Measurements from ENCODE around the gene CYSTM1. TPM values are rescaled to one million over a fixed set of nuclear protein-coding genes. Genes with fewer than 3 reads are reported as not detected.

CYSTM1 gene
- total RNA-seq, 1 experiment from 2014 or later = 93.5 TPM

GRCh38 chr5:140259500-140259899, 84.5 kb downstream of the CYSTM1 start:
- H3K27me3 ChIP-seq (replicated peaks; ENCODE audit: control insufficient read depth, insufficient read depth, low read length) = no peaks in the 10 kb centered on the region
- peaks cover 24% of the 10 kb centered on the region for H3K36me3 Mint-ChIP-seq (ENCODE audit: insufficient read depth, unreplicated experiment)
- H3K9me3 ChIP-seq = no peaks in the 10 kb centered on the region
- peaks cover 17% of the 10 kb centered on the region for H3K4me1 ChIP-seq
- no peak overlapping the region for H3K4me3 Mint-ChIP-seq (ENCODE audit: unreplicated experiment)
- ChIA-PET CTCF (interaction anchor here (1.2 kb wide), 1 partner anchor 15 kb away, joined by 4 read pairs; no protein-coding TSS in a partner anchor), POLR2A (no interaction called here)
- no peak overlapping the region for H3K27ac Mint-ChIP-seq (ENCODE audit: unreplicated experiment)
- intact Hi-C loops (cut with micrococcal nuclease; ENCODE audit: unreplicated experiment) = no loop called here
- DNase-seq = peak in 1 of 2 experiments; percentile 25
- H3K4me1 Mint-ChIP-seq (ENCODE audit: low read depth, unreplicated experiment) = peaks cover 35% of the 10 kb centered on the region
- no TSS peak for BruUV-seq (replicated peaks)
- no peaks in the 10 kb centered on the region for H3K36me3 ChIP-seq (ENCODE audit: control insufficient read depth, insufficient read depth, low read length)
- TF ChIP-seq, protein P1, sequence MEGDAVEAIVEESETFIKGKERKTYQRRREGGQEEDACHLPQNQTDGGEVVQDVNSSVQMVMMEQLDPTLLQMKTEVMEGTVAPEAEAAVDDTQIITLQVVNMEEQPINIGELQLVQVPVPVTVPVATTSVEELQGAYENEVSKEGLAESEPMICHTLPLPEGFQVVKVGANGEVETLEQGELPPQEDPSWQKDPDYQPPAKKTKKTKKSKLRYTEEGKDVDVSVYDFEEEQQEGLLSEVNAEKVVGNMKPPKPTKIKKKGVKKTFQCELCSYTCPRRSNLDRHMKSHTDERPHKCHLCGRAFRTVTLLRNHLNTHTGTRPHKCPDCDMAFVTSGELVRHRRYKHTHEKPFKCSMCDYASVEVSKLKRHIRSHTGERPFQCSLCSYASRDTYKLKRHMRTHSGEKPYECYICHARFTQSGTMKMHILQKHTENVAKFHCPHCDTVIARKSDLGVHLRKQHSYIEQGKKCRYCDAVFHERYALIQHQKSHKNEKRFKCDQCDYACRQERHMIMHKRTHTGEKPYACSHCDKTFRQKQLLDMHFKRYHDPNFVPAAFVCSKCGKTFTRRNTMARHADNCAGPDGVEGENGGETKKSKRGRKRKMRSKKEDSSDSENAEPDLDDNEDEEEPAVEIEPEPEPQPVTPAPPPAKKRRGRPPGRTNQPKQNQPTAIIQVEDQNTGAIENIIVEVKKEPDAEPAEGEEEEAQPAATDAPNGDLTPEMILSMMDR (IDR thresholded peaks at IDR 0.05; ENCODE audit: insufficient read depth in 1 of 2, low read depth in 1 of 2, low read length in 1 of 2, severe bottlenecking in 1 of 2, unreplicated experiment in 1 of 2) = no peak
- H3K27me3 Mint-ChIP-seq (ENCODE audit: insufficient read depth, unreplicated experiment) = no peaks in the 10 kb centered on the region
- no peak overlapping the region for H3K4me3 ChIP-seq (ENCODE audit: low read depth, low read length)
- H3K9me3 Mint-ChIP-seq (ENCODE audit: unreplicated experiment) = no peaks in the 10 kb centered on the region

DNA sequence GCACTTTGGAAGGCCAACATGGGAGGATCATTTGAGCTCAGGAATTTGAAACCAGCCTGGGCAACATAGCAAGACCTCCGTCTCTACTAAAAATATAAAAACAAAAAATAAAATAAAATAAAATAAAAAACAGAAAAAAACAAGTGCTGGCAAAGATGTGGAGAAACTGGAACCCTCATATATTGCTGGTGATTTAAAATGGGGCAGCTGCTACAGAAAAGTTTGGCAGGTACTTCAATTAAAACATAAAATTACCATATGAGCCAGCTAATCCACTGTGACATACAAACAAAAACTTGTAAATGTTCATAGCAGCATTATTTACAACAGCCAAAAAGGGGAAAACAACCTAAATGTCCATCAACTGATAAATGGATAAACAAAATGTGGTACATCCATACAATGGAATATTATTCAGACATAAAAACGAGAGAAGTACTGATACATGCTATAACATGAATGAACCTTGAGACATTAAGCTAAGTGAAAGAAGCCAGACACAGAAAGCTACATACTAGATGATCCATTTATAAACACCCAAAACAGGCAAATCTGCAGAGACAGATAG, 85.2 kb downstream of the CYSTM1 start:
- H3K36me3 ChIP-seq (ENCODE audit: control insufficient read depth, insufficient read depth, low read length) = no peaks in the 10 kb centered on the region
- DNase-seq = no peak
- H3K4me1 Mint-ChIP-seq (ENCODE audit: low read depth, unreplicated experiment) = peaks cover 35% of the 10 kb centered on the region
- H3K27me3 Mint-ChIP-seq (ENCODE audit: insufficient read depth, unreplicated experiment) = no peaks in the 10 kb centered on the region
- H3K4me3 Mint-ChIP-seq (ENCODE audit: unreplicated experiment) = no peak overlapping the region
- ChIA-PET CTCF (interaction anchor here (1.1 to 2.0 kb wide), 3 partner anchors 16 to 86 kb away, joined by 3 to 39 read pairs (median 4); partner anchors contain the start of gene HBEGF), POLR2A (interaction anchor here (1.5 kb wide), 1 partner anchor 86 kb away, joined by 15 read pairs; the partner anchor contains the start of gene HBEGF)
- intact Hi-C loops (cut with micrococcal nuclease; ENCODE audit: unreplicated experiment) = loop anchor here (5.0 kb wide), 1 partner anchor 87 kb away; the partner anchor contains the start of gene HBEGF
- TF ChIP-seq, protein P1 (IDR thresholded peaks at IDR 0.05; ENCODE audit: insufficient read depth in 1 of 2, low read depth in 1 of 2, low read length in 1 of 2, severe bottlenecking in 1 of 2, unreplicated experiment in 1 of 2) = no peak
- no peaks in the 10 kb centered on the region for H3K27me3 ChIP-seq (replicated peaks; ENCODE audit: control insufficient read depth, insufficient read depth, low read length)
- no peak overlapping the region for H3K27ac Mint-ChIP-seq (ENCODE audit: unreplicated experiment)
- no peak overlapping the region for H3K4me3 ChIP-seq (ENCODE audit: low read depth, low read length)
- H3K36me3 Mint-ChIP-seq (ENCODE audit: insufficient read depth, unreplicated experiment) = peaks cover 24% of the 10 kb centered on the region
- peaks cover 11% of the 10 kb centered on the region for H3K4me1 ChIP-seq
- H3K9me3 Mint-ChIP-seq (ENCODE audit: unreplicated experiment) = no peaks in the 10 kb centered on the region
- no peaks in the 10 kb centered on the region for H3K9me3 ChIP-seq
- BruUV-seq (replicated peaks) = no TSS peak

DNA sequence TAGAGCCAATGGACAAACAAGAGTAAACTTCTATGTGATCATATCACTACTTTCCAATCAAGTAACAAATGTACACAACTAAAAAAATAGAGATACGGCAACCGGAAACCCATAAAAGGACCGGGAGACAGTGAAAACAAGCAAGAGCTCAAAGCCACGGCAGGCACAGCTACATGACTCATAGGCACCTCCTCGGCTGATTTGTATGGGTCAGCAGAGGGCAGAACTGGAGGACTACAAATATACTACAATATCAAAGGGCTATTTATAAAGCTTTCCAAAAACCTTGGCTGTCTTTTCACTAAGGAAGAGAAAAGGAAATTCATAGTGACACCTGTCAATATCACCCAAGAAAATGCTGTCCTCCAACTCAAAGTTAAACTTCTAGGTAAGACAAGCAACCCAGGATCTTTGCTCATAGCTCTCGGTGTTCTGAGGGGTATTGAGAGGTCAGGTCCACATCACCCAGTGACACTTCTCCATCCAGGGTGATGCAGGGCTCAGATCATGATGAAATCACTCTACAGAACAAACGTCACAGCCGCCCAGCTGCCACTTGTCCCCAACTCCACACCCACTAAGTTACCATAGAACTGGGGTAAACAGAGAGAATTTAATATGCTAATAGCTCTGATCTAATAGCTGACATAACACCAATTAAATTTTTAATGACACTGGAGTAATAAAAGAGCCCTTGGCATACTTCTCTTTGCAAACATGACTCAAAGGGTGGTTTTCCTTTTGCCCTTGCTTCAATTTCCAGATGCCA, 86.6 kb downstream of the CYSTM1 start:
- H3K4me3 ChIP-seq (ENCODE audit: low read depth, low read length) = no peak overlapping the region
- peaks cover 35% of the 10 kb centered on the region for H3K4me1 Mint-ChIP-seq (ENCODE audit: low read depth, unreplicated experiment)
- ChIA-PET CTCF (interaction anchor here (0.6 to 2.0 kb wide), 9 partner anchors 17 to 139 kb away, joined by 3 to 39 read pairs (median 5); partner anchors contain the start of genes HBEGF and PFDN1), POLR2A (interaction anchor here (0.5 to 1.5 kb wide), 5 partner anchors 37 to 386 kb away, joined by 3 to 15 read pairs (median 5); partner anchors contain the start of genes HBEGF, IK, NDUFA2 and PFDN1)
- H3K36me3 ChIP-seq (ENCODE audit: control insufficient read depth, insufficient read depth, low read length) = no peaks in the 10 kb centered on the region
- H3K27me3 Mint-ChIP-seq (ENCODE audit: insufficient read depth, unreplicated experiment) = no peaks in the 10 kb centered on the region
- H3K4me1 ChIP-seq = peaks cover 11% of the 10 kb centered on the region
- no peaks in the 10 kb centered on the region for H3K9me3 ChIP-seq
- H3K27ac Mint-ChIP-seq (ENCODE audit: unreplicated experiment) = peak overlapping the region; percentile 64
- peak; percentile 73 to 76 for DNase-seq
- no TSS peak for BruUV-seq (replicated peaks)
- TF ChIP-seq, protein P1 (IDR thresholded peaks at IDR 0.05; ENCODE audit: insufficient read depth in 1 of 2, low read depth in 1 of 2, low read length in 1 of 2, severe bottlenecking in 1 of 2, unreplicated experiment in 1 of 2) = peak in 1 of 2 experiments; percentile 11
- no peaks in the 10 kb centered on the region for H3K27me3 ChIP-seq (replicated peaks; ENCODE audit: control insufficient read depth, insufficient read depth, low read length)
- H3K36me3 Mint-ChIP-seq (ENCODE audit: insufficient read depth, unreplicated experiment) = peaks cover 24% of the 10 kb centered on the region
- intact Hi-C loops (cut with micrococcal nuclease; ENCODE audit: unreplicated experiment) = loop anchor here (1.0 to 5.0 kb wide), 2 partner anchors 42 to 86 kb away; partner anchors contain the start of genes HBEGF and PFDN1
- H3K9me3 Mint-ChIP-seq (ENCODE audit: unreplicated experiment) = no peaks in the 10 kb centered on the region
- peak overlapping the region; percentile 12 for H3K4me3 Mint-ChIP-seq (ENCODE audit: unreplicated experiment)

Data from Caco-2 (cell line).